Measurements from ENCODE around the gene OPHN1.

DNA sequence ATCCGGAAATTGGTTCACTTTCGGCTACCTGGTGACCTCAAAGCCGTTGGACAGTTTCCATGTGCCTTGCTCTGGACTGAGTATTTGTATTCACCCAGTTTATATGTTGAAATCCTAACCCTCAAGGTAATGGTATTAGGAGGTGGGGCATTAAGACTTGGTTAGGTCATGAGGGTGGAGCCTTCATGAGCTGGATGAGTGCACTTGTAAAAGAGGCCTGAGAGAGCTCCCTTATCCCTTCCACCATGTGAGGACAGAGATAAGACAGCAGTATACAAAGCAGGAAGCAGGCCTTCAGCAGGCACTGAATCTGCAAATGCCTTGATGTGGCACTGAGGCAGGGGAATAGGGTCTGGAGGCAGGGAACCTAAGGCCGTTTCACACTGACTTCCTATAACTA lies 5.3 kb upstream of the OPHN1 start:
- TF ChIP-seq CTCF (conservative IDR thresholded peaks at IDR 0.05; ENCODE audit: low read depth, low read length) (no peak), EZH2 (IDR thresholded peaks at IDR 0.05; ENCODE audit: borderline replicate concordance, low read depth, low read length, poor library complexity, severe bottlenecking) (no peak)

Measured in A673 (cell line).